ENCODE measurements around the gene TRPC5OS.

TRPC5OS gene

DNA sequence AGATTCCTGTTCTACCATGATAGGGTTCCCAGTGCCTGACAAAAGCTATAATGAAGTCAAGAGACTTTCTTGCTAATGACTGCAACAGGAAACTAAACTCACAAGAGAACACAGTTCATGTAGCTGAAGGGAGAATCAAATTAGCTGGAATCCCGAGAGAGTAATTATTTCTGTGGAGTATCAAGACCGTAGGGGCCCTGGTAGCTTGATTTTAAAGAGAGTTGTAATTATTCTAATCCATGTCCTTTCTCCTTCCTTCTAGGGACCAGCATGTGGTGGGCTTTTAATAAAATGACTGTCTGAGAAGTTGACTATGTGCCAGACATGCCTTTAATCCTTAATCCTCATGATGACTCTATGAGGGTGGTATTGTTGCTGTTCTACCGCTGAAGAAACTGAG is 1.7 kb upstream of the TRPC5OS start:
- TF ChIP-seq, protein P1, sequence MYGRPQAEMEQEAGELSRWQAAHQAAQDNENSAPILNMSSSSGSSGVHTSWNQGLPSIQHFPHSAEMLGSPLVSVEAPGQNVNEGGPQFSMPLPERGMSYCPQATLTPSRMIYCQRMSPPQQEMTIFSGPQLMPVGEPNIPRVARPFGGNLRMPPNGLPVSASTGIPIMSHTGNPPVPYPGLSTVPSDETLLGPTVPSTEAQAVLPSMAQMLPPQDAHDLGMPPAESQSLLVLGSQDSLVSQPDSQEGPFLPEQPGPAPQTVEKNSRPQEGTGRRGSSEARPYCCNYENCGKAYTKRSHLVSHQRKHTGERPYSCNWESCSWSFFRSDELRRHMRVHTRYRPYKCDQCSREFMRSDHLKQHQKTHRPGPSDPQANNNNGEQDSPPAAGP (tag by site-specific recombination; IDR thresholded peaks at IDR 0.05) = no peak
- TF ChIP-seq ZFP3 (tag by site-specific recombination; IDR thresholded peaks at IDR 0.05; ENCODE audit: low read depth) (no peak), ZNF280D (tag by site-specific recombination; IDR thresholded peaks at IDR 0.05) (no peak), IKZF3 (tag by site-specific recombination; IDR thresholded peaks at IDR 0.05) (no peak), ZNF600 (tag by site-specific recombination; IDR thresholded peaks at IDR 0.05) (no peak), ZNF362 (tag by site-specific recombination; IDR thresholded peaks at IDR 0.05) (no peak), ZNF645 (tag by site-specific recombination; IDR thresholded peaks at IDR 0.05) (no peak), ZNF776 (tag by site-specific recombination; IDR thresholded peaks at IDR 0.05; ENCODE audit: borderline replicate concordance) (no peak), KLF1 (tag by site-specific recombination; IDR thresholded peaks at IDR 0.05) (no peak), ZNF792 (tag by site-specific recombination; IDR thresholded peaks at IDR 0.05) (no peak), ZNF239 (tag by site-specific recombination; IDR thresholded peaks at IDR 0.05) (no peak), ZBTB48 (tag by site-specific recombination; IDR thresholded peaks at IDR 0.05) (no peak), TRIM28 (IDR thresholded peaks at IDR 0.05; ENCODE audit: borderline replicate concordance, low read length) (no peak), ZNF610 (tag by site-specific recombination; IDR thresholded peaks at IDR 0.05; ENCODE audit: borderline replicate concordance) (no peak), PRDM10 (tag by site-specific recombination; IDR thresholded peaks at IDR 0.05) (no peak), ZNF658 (tag by site-specific recombination; IDR thresholded peaks at IDR 0.05) (no peak), ZNF132 (tag by site-specific recombination; IDR thresholded peaks at IDR 0.05; ENCODE audit: borderline replicate concordance) (no peak)
- Histone ChIP-seq H3K36me3 (ENCODE audit: control insufficient read depth in 2 of 2, insufficient read depth in 1 of 2, low read length in 2 of 2) (no peaks in the 10 kb centered on the region), H3K4me3 (ENCODE audit: low read depth, low read length) (no peak overlapping the region), H3K27ac (ENCODE audit: extremely low read depth, low read depth, low read length) (no peak overlapping the region), H3K4me1 (ENCODE audit: control insufficient read depth, insufficient read depth, low read length) (no peaks in the 10 kb centered on the region), H3K9me3 (ENCODE audit: control insufficient read depth, insufficient read depth, low read depth, low read length) (no peaks in the 10 kb centered on the region; the same call in 1 of the 2 replicates)
- CTCF ChIA-PET = no interaction called here
- POLR2A ChIA-PET = no interaction called here

Data from HEK293 (cell line).